HG02870 (cell line): Measurements from ENCODE around the gene FBXO8.
"Not testable (repeated sequence)": the region's sequence is repeated elsewhere in the genome, so short reads cannot be mapped to it uniquely, and the experiment has no call there.

Experiments used
- ATAC-seq: cut with Tn5 transposase; IDR thresholded peaks from one replicate; pipeline ENCODE4 v1.9.1; 2021; ENCODE audit warnings: mild to moderate bottlenecking, moderate library complexity; ENCODE audit not compliant: unreplicated experiment

Gene FBXO8

GRCh38 chr4:174283507-174284471, at the start of gene FBXO8, which contains the start of gene CEP44:
TSS of gene FBXO8 (minus strand) at chr4:174283667. CDS start at chr4:174263092, 20,575 bp downstream.
TSS of gene CEP44 (plus strand) at chr4:174283911. CDS start at chr4:174299122, 15,211 bp downstream.
- peak; percentile 60 for ATAC-seq

- ATAC-seq: no peak
These were observed 49.5 kb upstream of the FBXO8 start for GRCh38 chr4:174332741-174333493.

GRCh38 chr4:174324725-174325124, 41.3 kb upstream of the FBXO8 start:
- no peak for ATAC-seq

GRCh38 chr4:174324236-174324635, 40.8 kb upstream of the FBXO8 start:
- ATAC-seq: no peak

- ATAC-seq: no peak
These were observed 37.2 kb upstream of the FBXO8 start for GRCh38 chr4:174320494-174321199.

GRCh38 chr4:174318829-174319764, 35.6 kb upstream of the FBXO8 start:
- no peak for ATAC-seq

GRCh38 chr4:174317531-174317930, 34.1 kb upstream of the FBXO8 start:
- no peak for ATAC-seq

GRCh38 chr4:174316954-174317353, 33.5 kb upstream of the FBXO8 start:
- ATAC-seq: no peak

GRCh38 chr4:174316546-174316945, 33.1 kb upstream of the FBXO8 start:
- ATAC-seq: no peak

GRCh38 chr4:174314770-174315169, 31.3 kb upstream of the FBXO8 start:
- peak; percentile 91 for ATAC-seq

GRCh38 chr4:174314274-174314673, 30.8 kb upstream of the FBXO8 start:
- no peak for ATAC-seq

GRCh38 chr4:174312993-174313392, 29.5 kb upstream of the FBXO8 start:
- ATAC-seq: no peak

- no peak for ATAC-seq
These were observed 24.2 kb upstream of the FBXO8 start for GRCh38 chr4:174307694-174308093.

GRCh38 chr4:174305961-174306360, 22.5 kb upstream of the FBXO8 start:
- ATAC-seq: no peak

GRCh38 chr4:174304664-174305063, 21.2 kb upstream of the FBXO8 start:
- no peak for ATAC-seq

GRCh38 chr4:174303687-174304086, 20.2 kb upstream of the FBXO8 start:
- ATAC-seq: no peak

GRCh38 chr4:174295142-174295541, 11.7 kb upstream of the FBXO8 start:
- ATAC-seq: not testable (repeated sequence)

GRCh38 chr4:174294641-174295040, 11.2 kb upstream of the FBXO8 start:
- not testable (repeated sequence) for ATAC-seq

- no peak for ATAC-seq
These were observed 9.0 kb upstream of the FBXO8 start for GRCh38 chr4:174292473-174292872.

GRCh38 chr4:174286870-174287269, 3.4 kb upstream of the FBXO8 start:
- ATAC-seq: no peak
